Memory B cell (primary cell): ENCODE measurements around the gene C1orf53.
"Not testable (repeated sequence)": the region's sequence is repeated elsewhere in the genome, so short reads cannot be mapped to it uniquely, and the experiment has no call there.

Source experiments
- ATAC-seq: fragments of 150-1000 bp; cut with Tn5 transposase; 2 replicates; pipeline ENCODE4 v1.10.0; 2021; ENCODE audit warnings: low read depth, mild to moderate bottlenecking, moderate library complexity
- DNase-seq, 2 donors: peaks; one replicate each; pipeline ENCODE4 v3.0.0; 2022; ENCODE audit warnings: low spot score in 2 of 2
- H3K27ac Mint-ChIP-seq: one replicate; pipeline ENCODE4 v1.8.0; 2022; ENCODE audit warnings: mild to moderate bottlenecking, moderate library complexity, mixed read lengths
- H3K27me3 Mint-ChIP-seq: one replicate; pipeline ENCODE4 v1.8.0; 2022; ENCODE audit warnings: mixed read lengths
- H3K36me3 Mint-ChIP-seq: one replicate; pipeline ENCODE4 v1.8.0; 2022; ENCODE audit warnings: mild to moderate bottlenecking, mixed read lengths
- H3K4me1 Mint-ChIP-seq: one replicate; pipeline ENCODE4 v1.8.0; 2022; ENCODE audit warnings: mixed read lengths
- H3K4me3 Mint-ChIP-seq: one replicate; pipeline ENCODE4 v1.8.0; 2022; ENCODE audit warnings: mild to moderate bottlenecking, moderate library complexity, mixed read lengths
- H3K9me3 Mint-ChIP-seq: one replicate; pipeline ENCODE4 v1.8.0; 2022; ENCODE audit warnings: mixed read lengths

C1orf53 gene

DNA sequence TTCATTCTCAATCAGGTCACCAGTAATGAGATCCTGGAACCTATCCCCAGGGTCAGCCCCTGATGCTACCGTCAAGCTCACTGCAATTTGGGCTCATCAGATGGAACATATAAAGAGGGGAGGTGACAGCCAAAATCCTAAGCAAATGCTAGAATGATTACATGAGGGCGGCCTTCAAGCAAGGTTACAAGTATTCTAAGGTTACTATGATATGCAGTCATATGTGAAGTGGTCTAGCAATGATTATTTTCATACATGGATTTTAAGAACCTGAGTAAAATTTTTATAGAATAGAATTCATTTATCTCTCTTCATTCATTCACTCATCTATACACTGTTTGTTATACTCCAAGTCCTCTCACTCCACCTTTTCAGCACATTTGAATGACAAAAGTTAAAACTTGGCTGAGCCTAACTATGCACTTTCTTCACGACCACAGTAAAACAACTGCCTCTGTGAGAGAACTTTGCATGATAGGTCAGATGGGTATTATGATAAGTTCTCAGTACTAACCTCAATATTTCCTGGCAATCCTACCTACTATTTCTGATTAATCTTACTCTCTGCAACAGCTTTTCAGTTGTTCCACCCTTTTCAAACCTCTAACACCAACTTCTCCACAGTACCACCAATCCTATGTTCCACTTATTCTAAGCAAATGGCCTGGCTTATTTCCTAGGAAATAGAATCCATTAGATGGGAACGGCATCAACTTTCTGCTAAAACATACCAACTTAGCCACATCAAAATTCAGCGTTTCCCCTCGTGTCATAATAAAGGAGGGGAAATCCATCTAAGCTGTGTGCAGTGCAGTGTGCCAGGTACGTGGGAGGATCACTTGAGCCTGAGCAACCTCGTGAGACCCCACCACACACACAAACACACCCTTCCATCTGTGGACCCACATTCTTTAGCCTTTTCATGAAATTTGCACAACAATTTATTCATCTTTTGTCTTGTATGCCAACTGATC, 46.8 kb downstream of the C1orf53 start:
- peaks cover 12% of the 10 kb centered on the region for H3K27me3 Mint-ChIP-seq
- ATAC-seq (no peak), DNase-seq (no peak)
- no peak overlapping the region for H3K4me3 Mint-ChIP-seq
- H3K4me1 Mint-ChIP-seq: no peaks in the 10 kb centered on the region
- H3K9me3 Mint-ChIP-seq: peaks cover 4% of the 10 kb centered on the region
- no peaks in the 10 kb centered on the region for H3K36me3 Mint-ChIP-seq
- no peak overlapping the region for H3K27ac Mint-ChIP-seq

DNA sequence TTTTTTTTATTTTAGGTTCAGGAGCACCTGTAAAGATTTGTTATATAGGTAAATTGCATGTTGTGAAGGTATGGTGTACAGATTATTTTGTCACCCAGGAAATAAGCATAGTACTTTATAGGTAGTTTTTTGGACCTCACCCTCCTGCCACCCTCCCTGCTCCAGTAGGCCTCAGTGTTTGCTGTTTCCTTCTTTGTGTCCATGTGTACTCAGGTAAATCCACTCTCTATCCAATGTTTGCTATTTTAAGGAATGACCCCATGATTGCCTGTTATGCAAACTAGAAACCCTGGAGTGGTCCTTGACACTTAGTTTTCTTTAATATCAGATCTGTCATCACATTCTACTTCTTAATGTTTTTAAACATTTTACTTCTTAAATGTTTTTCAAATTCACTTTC, 48.7 kb downstream of the C1orf53 start:
- DNase-seq (no peak), ATAC-seq (no peak)
- Mint-ChIP-seq H3K4me1 (no peaks in the 10 kb centered on the region), H3K4me3 (no peak overlapping the region), H3K27me3 (peaks cover 12% of the 10 kb centered on the region), H3K27ac (no peak overlapping the region), H3K36me3 (no peaks in the 10 kb centered on the region), H3K9me3 (peaks cover 1% of the 10 kb centered on the region)

DNA sequence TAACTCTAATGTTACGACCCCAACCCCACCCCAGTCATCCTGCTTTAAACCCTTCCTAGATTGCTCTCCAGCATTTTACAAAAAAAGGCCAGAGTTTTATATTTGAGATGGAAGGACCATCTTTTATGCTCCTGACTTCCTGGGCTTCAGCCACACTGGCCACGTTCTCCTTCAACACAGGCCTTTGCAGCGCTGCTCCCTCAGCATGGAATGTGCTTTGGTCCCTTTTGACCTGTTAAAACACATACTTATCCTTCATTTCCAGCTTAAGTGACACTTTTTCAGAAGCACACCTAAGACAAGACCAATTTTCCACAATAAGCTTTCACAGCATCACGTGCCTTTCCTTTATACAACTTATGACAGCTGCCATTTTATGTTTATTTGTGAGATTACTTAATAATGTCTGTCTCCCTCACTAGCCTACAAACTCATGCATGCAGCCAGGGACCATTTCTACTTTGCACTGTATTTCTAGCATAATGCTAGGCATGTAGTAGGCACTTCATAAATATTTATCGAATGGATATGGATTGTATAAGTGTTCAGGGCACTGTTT, 49.3 kb downstream of the C1orf53 start:
- ATAC-seq (no peak), DNase-seq (no peak)
- Mint-ChIP-seq H3K9me3 (peaks cover 1% of the 10 kb centered on the region), H3K4me3 (no peak overlapping the region), H3K4me1 (no peaks in the 10 kb centered on the region), H3K27ac (no peak overlapping the region), H3K36me3 (no peaks in the 10 kb centered on the region), H3K27me3 (peaks cover 11% of the 10 kb centered on the region)

DNA sequence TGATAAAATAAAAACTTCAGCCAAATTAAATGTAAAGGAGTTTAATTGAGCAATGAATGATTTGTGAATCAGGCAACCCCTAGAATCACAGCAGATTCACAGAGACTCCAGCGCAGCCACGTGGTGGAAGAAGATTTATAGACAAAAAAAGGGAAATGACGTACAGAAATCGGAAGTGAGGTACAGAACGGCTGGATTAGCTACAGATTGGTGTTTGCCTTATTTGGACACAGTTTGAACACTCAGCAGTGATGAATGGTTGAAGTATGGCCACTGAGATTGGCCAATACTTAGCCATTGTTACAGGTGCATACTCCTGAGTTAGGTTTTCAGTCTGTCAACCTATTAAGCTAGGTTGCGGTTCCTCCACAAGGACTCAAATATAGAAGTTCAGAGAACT, 51.0 kb downstream of the C1orf53 start:
- not testable (repeated sequence) for H3K4me1 Mint-ChIP-seq, H3K27ac Mint-ChIP-seq, H3K36me3 Mint-ChIP-seq, H3K9me3 Mint-ChIP-seq, ATAC-seq, H3K4me3 Mint-ChIP-seq, DNase-seq
- peaks cover 12% of the 10 kb centered on the region for H3K27me3 Mint-ChIP-seq

DNA sequence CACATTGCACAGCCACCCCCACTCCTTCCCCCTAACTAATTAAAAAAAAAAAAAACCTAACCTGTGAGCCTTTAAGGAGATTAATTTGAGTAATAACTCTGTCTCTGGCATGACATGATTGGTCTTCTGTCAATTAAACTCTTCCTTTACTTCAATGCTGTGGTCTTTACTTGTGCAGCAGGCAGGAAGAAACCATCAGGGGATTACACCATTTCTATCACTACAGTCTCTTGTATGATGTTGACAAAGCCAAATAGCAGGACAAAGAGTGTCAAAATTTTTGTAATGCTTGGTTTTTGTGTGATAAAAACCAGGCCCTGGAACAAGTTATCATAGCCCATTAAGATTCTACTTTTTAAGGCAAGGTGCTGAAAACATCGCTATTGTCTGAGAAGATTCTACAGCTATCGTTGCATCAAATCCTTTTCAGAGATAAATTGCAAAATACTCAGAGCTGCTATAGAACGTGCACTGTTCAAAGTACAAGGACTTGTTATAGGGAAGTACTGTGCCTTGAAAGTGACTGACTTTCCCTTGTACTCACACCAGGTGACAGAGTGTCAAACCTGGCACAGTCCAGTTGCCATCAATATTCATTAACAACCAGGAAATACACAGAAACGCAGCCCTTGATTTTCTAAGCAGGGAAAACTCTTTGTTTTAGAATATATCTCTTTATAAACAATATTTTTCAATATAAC, 52.4 kb downstream of the C1orf53 start:
- Mint-ChIP-seq H3K4me3 (no peak overlapping the region), H3K4me1 (no peaks in the 10 kb centered on the region), H3K36me3 (no peaks in the 10 kb centered on the region), H3K27me3 (peaks cover 11% of the 10 kb centered on the region), H3K9me3 (peaks cover under 1% of the 10 kb centered on the region), H3K27ac (no peak overlapping the region)
- DNase-seq (no peak), ATAC-seq (no peak)

DNA sequence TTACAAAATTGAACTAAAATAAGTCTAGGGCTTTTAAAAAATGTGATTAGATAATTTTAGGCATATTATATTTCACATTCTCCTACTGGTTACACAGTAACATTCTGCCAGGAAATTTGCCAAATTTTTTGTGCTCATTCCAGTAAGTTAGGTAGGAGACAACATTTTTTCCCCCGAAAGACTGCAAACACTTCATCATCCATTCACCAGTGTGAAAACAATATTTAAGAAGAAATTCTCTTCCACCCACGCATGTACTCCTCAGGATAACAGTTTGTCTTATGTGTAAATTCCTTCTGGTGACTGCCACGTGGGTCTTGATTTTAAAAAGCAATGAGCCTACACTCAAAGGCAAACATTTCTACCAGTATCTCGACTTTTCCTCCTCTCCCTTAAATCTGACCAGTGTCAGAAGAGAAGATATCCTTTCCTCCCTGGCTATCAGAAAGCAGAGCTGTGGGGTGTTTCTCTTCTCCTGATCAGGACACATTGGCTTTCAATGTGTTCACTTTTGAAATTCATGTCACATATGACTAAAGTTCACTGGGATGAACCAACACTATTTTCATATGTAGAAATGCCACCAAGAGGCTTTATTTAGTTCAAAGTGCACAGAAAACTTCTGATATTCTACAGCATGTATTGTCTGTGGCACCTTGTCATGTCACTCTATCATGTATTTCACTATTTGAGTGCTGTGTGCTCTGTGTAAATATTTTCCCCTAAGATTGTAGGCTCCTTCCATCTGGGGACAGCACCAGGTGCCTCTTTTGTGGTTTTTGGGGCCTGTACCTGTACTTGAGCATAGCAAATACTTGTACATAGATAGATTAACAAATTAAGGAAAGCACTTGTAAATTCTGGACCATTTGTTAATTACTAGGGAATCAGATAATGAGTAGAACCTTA, 53.3 kb downstream of the C1orf53 start:
- no peak overlapping the region for H3K27ac Mint-ChIP-seq
- DNase-seq (no peak), ATAC-seq (no peak)
- no peaks in the 10 kb centered on the region for H3K36me3 Mint-ChIP-seq
- no peak overlapping the region for H3K4me3 Mint-ChIP-seq
- H3K4me1 Mint-ChIP-seq: no peaks in the 10 kb centered on the region
- no peaks in the 10 kb centered on the region for H3K9me3 Mint-ChIP-seq
- peaks cover 11% of the 10 kb centered on the region for H3K27me3 Mint-ChIP-seq
